GM18519 (cell line): Measurements from ENCODE around the gene CEP57L1.
"Not testable (repeated sequence)": the region's sequence is repeated elsewhere in the genome, so short reads cannot be mapped to it uniquely, and the experiment has no call there.

Experiments used
- ATAC-seq: cut with Tn5 transposase; IDR thresholded peaks from one replicate; pipeline ENCODE4 v1.9.1; 2021; ENCODE audit warnings: mild to moderate bottlenecking, moderate library complexity; ENCODE audit not compliant: unreplicated experiment, low FRiP score

CEP57L1 gene

GRCh38 chr6:109104512-109104911 is 9.2 kb downstream of the CEP57L1 start:
- ATAC-seq: no peak

- no peak for ATAC-seq
Measured at GRCh38 chr6:109105681-109106080, 10.4 kb downstream of the CEP57L1 start.

GRCh38 chr6:109109663-109110062 is 14.4 kb downstream of the CEP57L1 start:
- ATAC-seq: not testable (repeated sequence)

GRCh38 chr6:109112663-109113062 is 17.4 kb downstream of the CEP57L1 start:
- not testable (repeated sequence) for ATAC-seq

DNA sequence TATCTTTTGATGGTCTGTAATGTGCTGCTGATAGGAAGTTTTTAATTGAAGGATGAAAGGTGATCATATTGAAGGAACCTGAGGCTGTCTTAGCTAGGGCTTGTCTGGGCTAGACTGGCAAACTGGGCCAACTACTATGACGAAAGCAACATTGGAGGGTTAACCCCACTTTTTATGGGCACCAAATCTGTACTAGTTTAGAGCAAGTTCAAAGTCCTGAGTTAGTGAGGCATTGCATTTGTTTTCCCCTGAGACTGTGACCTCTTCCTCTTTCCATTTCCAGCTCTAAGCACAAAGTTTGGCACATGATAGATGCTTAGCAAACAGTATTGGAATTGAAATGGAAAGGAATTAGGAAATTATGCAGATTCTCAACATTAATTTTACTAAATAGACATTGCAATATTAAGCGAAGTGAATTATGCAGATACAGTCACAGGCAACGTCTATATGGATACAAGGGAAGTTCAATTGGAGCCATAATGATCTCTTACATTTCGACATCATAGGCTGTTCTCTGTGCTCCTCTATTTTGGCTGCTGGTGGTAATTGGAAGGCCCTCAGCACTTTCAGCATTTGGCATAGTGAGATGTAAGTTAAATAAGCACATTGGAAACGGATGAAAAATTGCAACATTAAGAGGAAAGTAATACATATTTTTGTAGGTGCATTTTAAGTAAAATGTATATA is 22.2 kb downstream of the CEP57L1 start:
- no peak for ATAC-seq

- ATAC-seq: no peak
Measured at GRCh38 chr6:109118337-109118736, 23.0 kb downstream of the CEP57L1 start.

- no peak for ATAC-seq
Measured at GRCh38 chr6:109118871-109119354, 23.6 kb downstream of the CEP57L1 start.

GRCh38 chr6:109121411-109121810 is 26.1 kb downstream of the CEP57L1 start:
- ATAC-seq: no peak

GRCh38 chr6:109124219-109124618 is 28.9 kb downstream of the CEP57L1 start:
- no peak for ATAC-seq

DNA sequence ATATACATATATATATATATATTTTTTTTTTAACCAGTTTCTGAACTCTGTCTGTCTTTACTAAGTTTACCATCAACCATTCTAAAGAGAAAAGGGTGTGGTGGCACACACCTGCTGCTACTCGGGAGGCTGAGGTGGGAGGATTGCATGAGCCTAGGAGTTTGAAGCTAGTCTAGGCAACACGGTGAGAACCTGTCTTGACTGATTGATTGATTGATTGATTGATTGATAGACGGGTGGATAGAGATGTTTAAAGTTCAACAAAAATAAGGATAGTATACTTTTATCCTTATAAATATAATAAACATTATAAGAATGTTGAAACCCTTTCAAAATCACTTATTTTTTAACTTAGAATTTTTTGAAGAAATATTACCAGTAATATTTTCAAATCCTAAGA is 30.2 kb downstream of the CEP57L1 start:
- ATAC-seq: no peak

- ATAC-seq: no peak
Measured at GRCh38 chr6:109130065-109130464, 34.8 kb downstream of the CEP57L1 start.

DNA sequence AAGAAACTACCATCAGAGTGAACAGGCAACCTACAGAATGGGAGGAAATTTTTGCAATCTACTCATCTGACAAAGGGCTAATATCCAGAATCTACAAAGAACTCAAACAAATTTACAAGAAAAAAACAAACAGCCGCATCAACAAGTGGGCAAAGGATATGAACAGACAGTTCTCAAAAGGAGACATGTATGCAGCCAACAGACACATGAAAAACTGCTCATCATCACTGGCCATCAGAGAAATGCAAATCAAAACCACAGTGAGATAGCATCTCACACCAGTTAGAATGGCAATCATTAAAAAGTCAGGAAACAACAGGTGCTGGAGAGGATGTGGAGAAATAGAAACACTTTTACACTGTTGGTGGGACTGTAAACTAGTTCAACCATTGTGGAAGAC is 40.3 kb downstream of the CEP57L1 start:
- ATAC-seq: not testable (repeated sequence)

DNA sequence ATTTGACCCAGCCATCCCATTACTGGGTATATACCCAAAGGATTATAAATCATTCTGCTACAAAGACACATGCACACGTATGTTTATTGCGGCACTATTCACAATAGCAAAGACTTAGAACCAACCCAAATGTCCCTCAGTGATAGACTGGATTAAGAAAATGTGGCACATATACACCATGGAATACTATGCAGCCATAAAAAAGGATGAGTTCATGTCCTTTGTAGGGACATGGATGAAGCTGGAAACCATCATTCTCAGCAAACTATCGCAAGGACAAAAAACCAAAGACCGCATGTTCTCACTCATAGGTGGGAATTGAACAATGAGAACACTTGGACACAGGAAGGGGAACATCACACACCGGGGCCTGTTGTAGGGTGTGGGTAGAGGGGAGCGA is 40.7 kb downstream of the CEP57L1 start:
- ATAC-seq: not testable (repeated sequence)

GRCh38 chr6:109136530-109136929 is 41.2 kb downstream of the CEP57L1 start:
- not testable (repeated sequence) for ATAC-seq

GRCh38 chr6:109139109-109139508 is 43.8 kb downstream of the CEP57L1 start:
- ATAC-seq: no peak

DNA sequence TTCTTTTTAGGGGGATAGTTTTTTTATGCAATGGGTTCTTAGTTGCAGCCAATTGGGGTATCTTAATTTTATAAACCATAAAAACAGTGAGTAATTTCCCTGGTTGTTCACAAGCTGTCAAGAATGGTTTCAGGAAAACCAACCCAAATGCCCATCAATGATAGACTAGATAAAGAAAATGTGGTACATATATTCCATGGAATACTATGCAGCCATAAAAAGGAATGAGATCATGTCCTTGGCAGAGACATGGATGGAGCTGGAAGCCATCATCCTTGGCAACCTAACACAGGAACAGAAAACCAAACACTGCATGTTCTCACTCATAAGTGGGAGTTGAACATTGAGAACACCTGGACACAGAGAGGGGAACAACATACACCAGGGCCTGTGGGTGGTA is 46.8 kb downstream of the CEP57L1 start:
- ATAC-seq: not testable (repeated sequence)

GRCh38 chr6:109143191-109143590 is 47.9 kb downstream of the CEP57L1 start:
- ATAC-seq: no peak

DNA sequence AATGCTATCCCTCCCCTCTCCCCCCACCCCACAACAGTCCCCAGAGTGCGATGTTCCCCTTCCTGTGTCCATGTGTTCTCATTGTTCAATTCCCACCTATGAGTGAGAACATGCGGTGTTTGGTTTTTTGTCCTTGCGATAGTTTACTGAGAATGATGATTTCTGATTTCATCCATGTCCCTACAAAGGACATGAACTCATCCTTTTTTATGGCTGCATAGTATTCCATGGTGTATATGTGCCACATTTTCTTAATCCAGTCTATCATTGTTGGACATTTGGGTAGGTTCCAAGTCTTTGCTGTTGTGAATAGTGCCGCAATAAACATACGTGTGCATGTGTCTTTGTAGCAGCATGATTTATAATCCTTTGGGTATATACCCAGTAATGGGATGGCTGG is 52.9 kb downstream of the CEP57L1 start:
- not testable (repeated sequence) for ATAC-seq

- not testable (repeated sequence) for ATAC-seq
Measured at GRCh38 chr6:109148716-109149115, 53.4 kb downstream of the CEP57L1 start.

- no peak for ATAC-seq
Measured at GRCh38 chr6:109153752-109154151, 58.4 kb downstream of the CEP57L1 start.

DNA sequence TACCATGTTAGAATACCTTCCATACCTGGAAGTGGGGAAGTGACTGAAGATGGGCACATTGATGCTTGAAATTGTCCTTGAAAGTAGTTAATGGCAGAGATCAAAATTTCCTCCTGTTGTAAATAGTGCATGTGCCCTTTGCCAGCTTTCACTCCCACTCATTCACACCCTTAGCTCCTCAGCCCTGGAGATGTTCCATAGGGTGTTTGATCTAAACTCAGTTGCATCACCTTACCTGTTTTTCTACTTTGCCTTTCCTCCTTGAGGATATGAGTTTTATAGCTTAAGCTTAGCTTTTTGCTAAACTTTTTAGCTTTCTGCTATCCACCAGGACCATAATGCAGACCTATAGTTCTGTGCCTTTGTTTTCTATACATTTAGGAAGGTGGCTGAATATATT is 69.0 kb downstream of the CEP57L1 start:
- ATAC-seq: no peak

DNA sequence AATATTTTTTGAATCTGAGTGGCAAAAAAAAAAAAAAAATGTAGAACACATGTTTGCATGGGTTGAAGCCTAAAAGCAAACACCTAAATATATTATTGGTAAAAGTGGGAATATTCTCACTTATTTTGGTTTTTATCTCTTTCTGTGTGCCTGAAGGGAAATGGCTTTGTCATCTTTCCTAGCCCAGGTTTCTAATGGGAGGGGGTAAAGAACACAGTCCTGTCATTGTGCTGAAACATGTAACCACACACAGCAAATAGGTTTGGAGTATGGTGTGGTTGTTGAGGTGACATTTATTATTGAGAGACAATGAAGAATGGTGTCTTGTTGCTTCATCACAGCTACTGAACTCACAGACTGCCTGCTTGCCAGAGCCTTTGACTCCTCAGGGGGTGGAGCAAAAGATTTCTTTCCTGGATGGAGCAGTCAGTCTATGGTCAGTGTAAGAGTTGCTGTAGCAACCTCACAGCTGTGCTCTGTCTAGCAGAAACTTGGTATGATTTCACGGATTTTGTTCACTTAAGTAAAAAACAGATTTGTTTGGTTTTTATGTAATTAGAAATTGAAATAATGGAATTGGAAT is 70.2 kb downstream of the CEP57L1 start:
- ATAC-seq: no peak
